Endothelial cell of umbilical vein (primary cell): Measurements from ENCODE around the gene CCDC187. TPM values are rescaled to one million over a fixed set of nuclear protein-coding genes. Genes with fewer than 3 reads are reported as not detected.

ENCODE experiments used
- BruUV-seq: library from RNA; stranded (reverse); fragments of 400-500 nt; replicated peaks from 2 replicates; lab custom pipeline; 2021; lab: Mats Ljungman, UMichigan
- CTCF ChIA-PET: fragments of 300-600, 350-600 bp; sonication (Branson Sonifier 250); formaldehyde crosslinking; loops from one replicate; lab custom pipeline; 2021; ENCODE audit warnings: antibody characterized with exemption, inconsistent platforms; lab: Charles Lee
- POLR2A ChIA-PET: fragments of 300-600, 350-600 bp; sonication (Branson Sonifier 250); formaldehyde crosslinking; loops from one replicate; lab custom pipeline; 2021; ENCODE audit warnings: antibody characterized with exemption, inconsistent platforms; lab: Charles Lee
- DNase-seq: peaks from one replicate; pipeline ENCODE4 v3.0.0-alpha.2; 2011; ENCODE audit warnings: low read depth, low spot score
- FAIRE-seq: peaks from 2 replicates; lab custom pipeline; 2011; peaks lifted over from hg19 to GRCh38; lab: Jason Lieb, UNC
- H2AFZ ChIP-seq: 2 replicates; pipeline ENCODE4 v1.6.0; 2012; ENCODE audit warnings: low read depth, low read length, control low read depth, inconsistent platforms
- H3K27ac ChIP-seq: 2 replicates; pipeline ENCODE4 v1.5.1; 2011; ENCODE audit warnings: low read depth, mild to moderate bottlenecking, control low read depth, low read length, moderate library complexity; ENCODE audit not compliant: insufficient read depth
- H3K27me3 ChIP-seq, 2 experiments: 2 replicates each; pipeline versions ENCODE4 v1.6.0 to v1.6.1; 2011; ENCODE audit warnings: low read length in 2 of 2, mixed read lengths in 1 of 2; ENCODE audit not compliant: control insufficient read depth in 2 of 2, insufficient read depth in 2 of 2
- H3K36me3 ChIP-seq, 2 experiments: 2 replicates in 1 of 2; 3 replicates in 1 of 2; pipeline ENCODE4 v1.5.1; 2011; ENCODE audit warnings: low read length in 2 of 2, mild to moderate bottlenecking in 1 of 2, moderate library complexity in 1 of 2; ENCODE audit not compliant: control insufficient read depth in 2 of 2, insufficient read depth in 2 of 2; ENCODE audit errors: extremely low read depth in 1 of 2
- H3K4me1 ChIP-seq: 3 replicates; pipeline ENCODE4 v1.5.1; 2011; ENCODE audit warnings: mild to moderate bottlenecking, low read length; ENCODE audit not compliant: control insufficient read depth, insufficient read depth; ENCODE audit errors: extremely low read depth
- H3K4me2 ChIP-seq: 2 replicates; pipeline ENCODE4 v1.6.1; 2011; ENCODE audit warnings: low read length, control low read depth, mixed read lengths; ENCODE audit not compliant: insufficient read depth
- H3K4me3 ChIP-seq, 3 experiments: fragments of 200-600 bp in 1 of 3; sonication (generic), shearing (Covaris generic) in 1 of 3; replicated peaks in 1 of 3; 2 replicates each; pipeline ENCODE4 v1.5.1; 2011 to 2016; ENCODE audit warnings: control low read depth in 3 of 3, low read length in 3 of 3, mild to moderate bottlenecking in 2 of 3, inconsistent platforms in 1 of 3, low read depth in 1 of 3, moderate library complexity in 1 of 3; ENCODE audit not compliant: insufficient read depth in 1 of 3
- H3K79me2 ChIP-seq: 2 replicates; pipeline ENCODE4 v1.6.0; 2012; ENCODE audit warnings: low read length, inconsistent platforms; ENCODE audit not compliant: control insufficient read depth, insufficient read depth
- H3K9ac ChIP-seq: replicated peaks from 2 replicates; pipeline ENCODE3; 2011; ENCODE audit warnings: low read length, control low read depth; ENCODE audit not compliant: insufficient read depth; ENCODE audit errors: extremely low read depth
- H3K9me1 ChIP-seq: replicated peaks from 3 replicates; pipeline ENCODE4 v1.6.0; 2011; ENCODE audit warnings: mild to moderate bottlenecking, low read length; ENCODE audit not compliant: control insufficient read depth, insufficient read depth; ENCODE audit errors: extremely low read depth
- H3K9me3 ChIP-seq: replicated peaks from 2 replicates; pipeline ENCODE4 v1.5.1; 2012; ENCODE audit warnings: low read length, inconsistent platforms; ENCODE audit not compliant: control insufficient read depth, insufficient read depth
- H4K20me1 ChIP-seq: replicated peaks from 2 replicates; pipeline ENCODE3; 2011; ENCODE audit warnings: mild to moderate bottlenecking, low read length; ENCODE audit not compliant: control insufficient read depth, insufficient read depth; ENCODE audit errors: extremely low read depth
- CTCF ChIP-seq, 2 donors: IDR thresholded peaks; 1 replicate in 1 of 2; 2 replicates in 1 of 2; pipeline ENCODE4 v1.5.1; 2011; ENCODE audit warnings: low read length in 2 of 2, mild to moderate bottlenecking in 2 of 2, moderate library complexity in 2 of 2, control low read depth in 1 of 2, inconsistent platforms in 1 of 2, low read depth in 1 of 2; ENCODE audit not compliant: insufficient read depth in 1 of 2; ENCODE audit errors: extremely low read depth in 1 of 2
- FOS ChIP-seq: IDR thresholded peaks from 2 replicates; pipeline ENCODE4 v1.6.1; 2011; ENCODE audit warnings: mild to moderate bottlenecking, low read length, moderate library complexity, borderline replicate concordance; ENCODE audit not compliant: insufficient read depth
- GATA2 ChIP-seq: IDR thresholded peaks from 2 replicates; pipeline ENCODE4 v1.7.0; 2011; ENCODE audit warnings: low read depth, mild to moderate bottlenecking, moderate library complexity, mixed read lengths, low read length; ENCODE audit not compliant: insufficient read length, insufficient read depth
- JUN ChIP-seq: IDR thresholded peaks from 2 replicates; pipeline ENCODE4 v1.6.1; 2011; ENCODE audit warnings: borderline replicate concordance, low read depth; ENCODE audit not compliant: insufficient read length, insufficient read depth
- MYC ChIP-seq: IDR thresholded peaks from one replicate; pipeline ENCODE4 v1.6.1; 2011; ENCODE audit warnings: mild to moderate bottlenecking, low read depth, low read length
- POLR2A ChIP-seq: IDR thresholded peaks from 2 replicates; pipeline ENCODE4 v1.6.1; 2012; ENCODE audit warnings: low read depth, mild to moderate bottlenecking, control low read depth, low read length
- POLR2AphosphoS5 ChIP-seq: IDR thresholded peaks from 2 replicates; pipeline ENCODE4 v1.6.1; 2012; ENCODE audit warnings: low read depth, mild to moderate bottlenecking, control low read depth, low read length, moderate library complexity; ENCODE audit not compliant: insufficient read depth
- dilution Hi-C: fragments of 300-500 bp; cut with MboI; formaldehyde crosslinking; loops from one replicate; pipeline ENCODE4 v1.15.0; 2019; ENCODE audit warnings: low sequenced_read_pairs; ENCODE audit not compliant: extremely low pct_ligation_motif_present
- intact Hi-C: fragments of 100-400 bp; cut with micrococcal nuclease; formaldehyde crosslinking; loops from one replicate; pipeline ENCODE4 v1.10.0; 2022
- polyA plus RNA-seq, 4 experiments: library from polyadenylated mRNA; depleted of rRNA in 3 of 4; stranded (reverse) in 3 of 4; unstranded in 1 of 4; fragments of >200 nt; gene quantifications; 2 replicates each; pipeline versions ENCODE4 v1.2.1 to v1.2.3, GENCODE V29; 2011 to 2012; ENCODE audit warnings: missing spikeins in 1 of 4
- total RNA-seq: library from RNA; stranded (reverse); gene quantifications from 2 replicates; pipeline ENCODE4 v1.2.3, GENCODE V29; 2021

CCDC187 gene
- total and polyA plus RNA-seq, 2 donors (not counting 3 experiments of a cell fraction or from before 2014, with no cell fraction given), result not detected

DNA sequence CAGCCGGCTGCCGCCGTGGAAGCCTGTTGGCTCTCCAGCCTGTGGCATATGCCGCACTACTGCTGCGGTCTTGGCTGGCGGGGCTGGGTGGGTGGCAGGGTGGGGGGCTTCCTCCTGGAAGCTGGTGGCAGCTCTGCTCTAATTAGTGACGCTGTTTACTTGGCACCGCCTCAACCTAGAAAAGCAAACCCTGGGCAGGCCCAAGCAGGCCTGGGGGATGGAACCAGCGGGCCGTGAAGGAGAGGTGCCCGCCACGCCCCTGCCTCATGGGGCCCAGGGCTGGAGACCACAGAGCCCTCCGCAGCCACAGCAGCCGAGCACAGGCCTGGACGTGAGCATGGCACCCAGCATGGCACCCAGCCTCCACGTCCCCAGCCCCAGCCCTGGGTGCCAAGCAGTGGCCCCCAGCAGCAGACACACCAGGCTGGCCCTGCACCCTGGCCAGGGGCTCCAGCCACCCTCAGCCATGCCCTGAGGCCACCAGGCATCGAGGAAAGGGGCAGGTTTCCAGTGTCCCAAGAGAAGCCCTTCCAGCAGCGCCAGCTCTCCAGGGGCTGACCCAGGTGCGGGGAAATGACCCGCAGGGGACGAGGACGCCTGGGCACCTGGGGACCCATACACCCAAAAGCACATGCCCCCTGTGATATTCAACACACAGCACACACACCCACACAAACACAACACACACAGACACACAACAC, 5.4 kb upstream of the CCDC187 start:
- POLR2A ChIA-PET, result no interaction called here
- intact Hi-C loops (no loop called here), dilution Hi-C loops (no loop called here)
- TF ChIP-seq JUN (no peak), CTCF (IDR thresholded peaks at IDR 0.05; ENCODE audit: extremely low read depth in 1 of 2, insufficient read depth in 1 of 2, low read depth in 1 of 2, low read length in 2 of 2) (no peak)
- no peaks in the 10 kb centered on the region for H4K20me1 ChIP-seq
- H3K4me2 ChIP-seq, result no peak overlapping the region
- H2AFZ ChIP-seq, result no peak overlapping the region
- FAIRE-seq, result no peak
- no peaks in the 10 kb centered on the region for H3K79me2 ChIP-seq
- CTCF ChIA-PET, result no interaction called here
- no peaks in the 10 kb centered on the region for H3K4me1 ChIP-seq
- no peaks in the 10 kb centered on the region for H3K9me1 ChIP-seq
- H3K27ac ChIP-seq, result no peak overlapping the region
- no peak overlapping the region for H3K4me3 ChIP-seq
- no peak overlapping the region for H3K9ac ChIP-seq
- H3K27me3 ChIP-seq, result no peaks in the 10 kb centered on the region
- H3K36me3 ChIP-seq, result no peaks in the 10 kb centered on the region
- H3K9me3 ChIP-seq, result no peaks in the 10 kb centered on the region
- BruUV-seq, result no TSS peak
- DNase-seq, result no peak

GRCh38 chr9:136308702-136309053, 4.8 kb upstream of the CCDC187 start:
- H3K4me2 ChIP-seq, result no peak overlapping the region
- dilution Hi-C loops (no loop called here), intact Hi-C loops (no loop called here)
- no peak overlapping the region for H3K27ac ChIP-seq
- H3K9me1 ChIP-seq, result no peaks in the 10 kb centered on the region
- H3K79me2 ChIP-seq, result no peaks in the 10 kb centered on the region
- H3K4me3 ChIP-seq, result no peak overlapping the region
- H3K4me1 ChIP-seq, result no peaks in the 10 kb centered on the region
- ChIA-PET CTCF (no interaction called here), POLR2A (no interaction called here)
- BruUV-seq, result no TSS peak
- H3K27me3 ChIP-seq, result no peaks in the 10 kb centered on the region
- no peaks in the 10 kb centered on the region for H4K20me1 ChIP-seq
- H3K9me3 ChIP-seq, result no peaks in the 10 kb centered on the region
- H3K9ac ChIP-seq, result no peak overlapping the region
- no peak overlapping the region for H2AFZ ChIP-seq
- H3K36me3 ChIP-seq, result no peaks in the 10 kb centered on the region
- FAIRE-seq, result no peak
- TF ChIP-seq POLR2AphosphoS5, result no peak
- TF ChIP-seq FOS, result no peak
- no peak for TF ChIP-seq JUN
- TF ChIP-seq GATA2, result no peak
- TF ChIP-seq MYC, result no peak
- no peak for TF ChIP-seq POLR2A
- no peak for DNase-seq
